GM08714 (cell line): ENCODE results near the gene RIGI.

ENCODE experiments used
- H3K4me3 ChIP-seq: fragments of 200-500 bp; sonication (Bioruptor generic); 2 replicates; pipeline ENCODE4 v1.5.1; 2014; ENCODE audit warnings: mild to moderate bottlenecking, low read length, inconsistent platforms
- ZNF274 ChIP-seq: IDR thresholded peaks from 2 replicates; pipeline ENCODE4 v1.6.1; 2012; ENCODE audit warnings: mild to moderate bottlenecking, low read depth, low read length

The RIGI gene

DNA sequence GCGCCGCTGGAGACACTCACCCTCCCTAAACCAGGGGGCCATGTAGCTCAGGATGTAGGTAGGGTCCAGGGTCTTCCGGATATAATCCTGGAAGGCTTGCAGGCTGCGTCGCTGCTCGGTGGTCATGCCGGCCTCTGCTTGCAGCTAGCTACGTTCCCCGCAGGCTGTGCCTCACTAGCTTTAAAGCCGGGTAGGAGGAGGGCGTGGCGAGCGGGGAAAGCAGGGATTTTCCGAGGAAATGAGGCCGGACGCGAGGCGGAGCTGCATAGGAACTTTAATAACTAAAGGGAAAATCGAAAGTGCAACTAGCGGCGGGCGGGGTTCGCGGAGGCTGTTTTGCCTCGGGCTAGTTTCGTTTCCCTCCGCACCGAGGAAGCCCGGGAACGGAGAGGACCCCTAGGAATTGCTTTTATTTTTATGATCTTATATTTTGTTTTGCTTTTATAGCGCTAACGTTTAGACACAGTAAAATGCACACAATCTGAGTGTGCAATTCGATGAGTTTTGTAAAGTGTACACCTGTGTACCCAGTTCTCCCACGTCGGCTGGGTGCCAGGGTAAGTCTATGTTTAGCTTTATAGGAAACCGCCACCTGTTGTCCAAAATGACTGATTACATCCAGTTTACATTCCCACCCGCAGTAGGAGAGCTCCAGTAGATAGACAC lies at the start of gene RIGI:
RIGI (minus strand) TSS at position 156 of the 666 bp plus-strand sequence; CDS start at position 126, 30 bp downstream.
- peak within 1 kb of the TSS; percentile 82 for H3K4me3 ChIP-seq
- TF ChIP-seq ZNF274, result no peak

- H3K4me3 ChIP-seq, result no peak overlapping the region
- TF ChIP-seq ZNF274, result no peak
Measured at GRCh38 chr9:32574858-32575257, 48.9 kb upstream of the RIGI start.

GRCh38 chr9:32573821-32574220 lies 47.8 kb upstream of the RIGI start:
- H3K4me3 ChIP-seq, result no peak overlapping the region
- TF ChIP-seq ZNF274, result no peak

DNA sequence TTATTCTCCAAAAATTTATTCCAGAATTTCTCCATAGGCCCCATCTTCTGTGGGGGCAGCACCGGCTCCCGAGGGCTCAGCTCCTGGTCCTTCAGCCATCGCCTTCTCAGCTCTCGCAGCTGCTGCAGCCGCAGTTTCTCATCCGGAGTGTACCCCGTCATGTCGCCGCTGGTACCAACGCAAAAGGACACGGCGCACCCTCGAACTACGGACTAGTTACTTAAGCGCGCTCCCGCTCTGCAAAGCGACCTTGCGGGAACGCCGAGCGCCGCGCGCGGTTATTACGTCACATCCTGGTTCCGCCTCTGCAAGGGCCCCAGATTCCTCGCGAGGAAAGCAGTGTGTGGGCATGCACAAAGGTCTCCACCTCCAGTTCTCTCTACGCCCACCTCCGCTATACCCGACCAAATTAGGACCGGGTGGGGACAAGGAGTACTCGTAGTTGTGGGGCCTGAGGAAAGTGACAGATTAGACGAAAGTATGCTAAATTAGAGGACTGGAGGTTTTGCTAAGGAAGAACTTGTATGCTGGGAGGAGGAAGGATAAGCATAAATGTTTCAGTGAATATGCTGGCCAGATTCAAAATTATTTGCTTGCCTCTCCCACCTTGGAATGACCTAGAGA lies 47.0 kb upstream of the RIGI start, which contains the start of gene NDUFB6:
NDUFB6 (minus strand) TSS at position 260 of the 624 bp plus-strand sequence; CDS start at position 161, 99 bp downstream.
- no peak for TF ChIP-seq ZNF274
- peak within 1 kb of the TSS; percentile 99 for H3K4me3 ChIP-seq

DNA sequence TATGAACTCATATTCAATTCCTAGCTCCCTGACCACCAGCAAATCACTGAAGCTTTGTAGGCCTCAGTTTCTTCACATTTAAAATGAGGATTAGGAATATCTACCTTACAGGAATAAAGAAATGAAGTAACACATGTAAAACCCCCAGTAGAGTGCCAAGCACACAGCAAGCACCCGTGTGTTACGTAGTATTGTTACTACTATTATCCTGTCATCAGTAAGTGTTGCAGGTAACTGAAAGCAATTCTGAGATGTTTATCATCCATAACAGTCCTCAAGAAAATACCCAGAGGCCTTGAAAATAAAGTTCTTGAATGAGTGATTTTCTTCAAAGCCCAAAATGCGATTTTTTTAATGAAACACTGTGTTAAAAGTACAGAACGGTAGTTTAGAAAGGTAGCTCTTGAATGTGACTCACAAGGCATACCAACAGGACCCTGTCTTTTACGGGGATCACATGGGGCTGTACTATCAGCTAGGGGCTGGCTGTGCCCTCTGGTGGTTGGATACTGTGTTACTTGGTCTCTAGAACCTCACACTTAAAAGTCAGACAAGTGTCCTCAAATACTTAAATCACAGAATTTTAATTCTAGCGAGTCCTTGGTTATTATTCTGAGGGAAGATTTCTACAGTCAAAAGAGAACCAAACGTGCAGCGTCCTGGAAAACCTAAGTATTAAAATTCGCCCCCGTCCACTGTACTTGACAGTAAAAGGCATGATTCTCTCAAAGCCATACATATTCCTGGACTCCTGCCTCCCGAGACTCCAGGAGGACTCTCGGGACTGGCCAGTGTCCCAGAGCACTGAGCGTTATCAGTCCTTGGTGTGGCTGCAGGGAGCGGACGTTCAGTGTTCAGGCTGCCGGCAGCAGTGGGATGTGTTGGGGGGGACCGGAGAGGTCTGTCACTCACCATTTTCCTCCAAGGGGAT lies 46.2 kb upstream of the RIGI start:
- H3K4me3 ChIP-seq, result peak overlapping the region; percentile 99
- no peak for TF ChIP-seq ZNF274

DNA sequence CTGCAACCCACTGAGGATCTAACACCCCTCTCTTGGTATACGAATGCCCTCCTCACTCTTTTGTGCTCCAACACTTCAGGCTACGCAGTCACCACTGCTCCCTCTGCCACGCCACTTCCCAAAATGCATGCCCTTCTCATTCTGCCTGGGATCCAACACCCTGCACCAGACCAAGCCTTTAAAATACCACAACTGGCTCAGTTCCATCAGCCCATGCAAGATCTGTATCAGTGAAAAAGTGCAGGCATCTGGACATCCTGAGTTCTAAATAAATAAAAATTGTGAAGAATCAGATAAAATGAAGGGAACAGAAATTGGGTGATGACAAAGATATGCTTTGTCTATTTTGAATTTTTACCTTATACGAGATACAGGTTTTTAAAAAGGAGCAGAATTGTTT lies 44.3 kb upstream of the RIGI start:
- no peak for TF ChIP-seq ZNF274
- no peak overlapping the region for H3K4me3 ChIP-seq

GRCh38 chr9:32566770-32567169 lies 40.8 kb upstream of the RIGI start:
- no peak for TF ChIP-seq ZNF274
- no peak overlapping the region for H3K4me3 ChIP-seq

- H3K4me3 ChIP-seq, result no peak overlapping the region
- no peak for TF ChIP-seq ZNF274
Measured at GRCh38 chr9:32565967-32566366, 40.0 kb upstream of the RIGI start.

DNA sequence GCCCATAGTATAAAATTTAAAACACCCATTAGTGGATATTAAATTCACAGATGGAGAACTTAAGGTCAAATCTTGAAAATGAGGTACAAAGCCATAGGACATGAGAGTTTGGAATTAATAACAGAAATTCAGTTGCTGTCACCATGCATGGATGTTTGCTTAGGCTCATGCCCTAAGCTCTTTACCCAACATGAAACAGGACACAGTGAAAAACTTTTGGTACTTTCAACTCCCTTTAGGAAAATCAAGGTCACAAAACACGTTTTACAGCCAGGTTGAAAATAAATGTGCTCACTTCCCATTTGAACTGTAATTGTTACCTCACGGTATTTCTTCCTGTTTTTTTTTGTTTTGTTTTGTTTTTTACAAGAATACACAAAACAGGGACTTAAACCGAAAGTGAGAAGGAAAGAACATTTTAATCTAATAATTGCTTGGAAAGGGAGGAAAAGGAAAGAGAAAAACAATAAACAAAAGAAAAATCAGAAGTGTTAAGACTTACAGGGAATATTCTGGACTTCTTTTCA lies 32.5 kb upstream of the RIGI start:
- H3K4me3 ChIP-seq, result no peak overlapping the region
- TF ChIP-seq ZNF274, result no peak

- TF ChIP-seq ZNF274, result no peak
Measured at GRCh38 chr9:32554591-32554990, 28.6 kb upstream of the RIGI start.

GRCh38 chr9:32554107-32554506 lies 28.1 kb upstream of the RIGI start:
- no peak overlapping the region for H3K4me3 ChIP-seq
- no peak for TF ChIP-seq ZNF274

More at GRCh38 chr9:32554591-32554990, 28.6 kb upstream of the RIGI start:
- no peak overlapping the region for H3K4me3 ChIP-seq

DNA sequence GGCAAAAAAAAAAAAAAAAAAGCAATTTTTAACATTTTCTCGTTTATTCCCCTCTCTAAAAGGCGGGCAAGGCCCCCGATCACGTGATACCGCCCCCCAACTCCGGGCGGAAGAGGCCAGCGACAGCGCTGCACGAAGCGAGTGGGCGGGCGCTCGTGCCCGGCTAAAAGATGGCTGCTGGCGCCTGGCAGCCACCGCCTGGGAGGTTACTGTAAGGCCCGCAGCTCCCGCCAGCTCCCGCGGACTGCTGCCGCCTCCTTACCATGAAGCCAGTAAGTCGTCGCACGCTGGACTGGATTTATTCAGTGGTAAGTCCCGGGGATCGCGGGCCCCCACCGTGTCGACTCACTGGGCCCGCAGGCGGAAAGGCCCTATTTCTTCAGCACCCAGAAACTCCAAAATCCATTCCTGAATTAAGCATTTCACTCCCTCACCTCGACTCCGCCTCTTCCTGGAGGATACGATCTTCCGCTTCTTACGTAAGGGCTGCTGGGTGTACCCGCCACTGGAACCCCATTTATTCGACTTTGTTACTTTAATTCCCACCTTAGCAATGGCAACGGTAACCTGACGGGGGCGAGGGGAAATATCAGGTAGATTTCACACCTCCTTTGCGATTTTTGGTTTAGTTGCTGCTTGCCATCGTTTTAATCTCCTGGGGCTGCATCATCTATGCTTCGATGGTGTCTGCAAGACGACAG lies 26.3 kb upstream of the RIGI start, which contains the start of the genes SMIM27 and TOPORS:
SMIM27 (plus strand) TSS at position 156 of the 701 bp plus-strand sequence; CDS start at position 264, 108 bp downstream.
TOPORS (minus strand) TSS at position 415 of the 701 bp plus-strand sequence; CDS start at position 265, 150 bp downstream.
- no peak for TF ChIP-seq ZNF274
- peak within 1 kb of the TSS; percentile 88 for H3K4me3 ChIP-seq
